ENCODE results near the gene UPK3B.
"Not testable (repeated sequence)": the region's sequence is repeated elsewhere in the genome, so short reads cannot be mapped to it uniquely, and the experiment has no call there.

The UPK3B gene

DNA sequence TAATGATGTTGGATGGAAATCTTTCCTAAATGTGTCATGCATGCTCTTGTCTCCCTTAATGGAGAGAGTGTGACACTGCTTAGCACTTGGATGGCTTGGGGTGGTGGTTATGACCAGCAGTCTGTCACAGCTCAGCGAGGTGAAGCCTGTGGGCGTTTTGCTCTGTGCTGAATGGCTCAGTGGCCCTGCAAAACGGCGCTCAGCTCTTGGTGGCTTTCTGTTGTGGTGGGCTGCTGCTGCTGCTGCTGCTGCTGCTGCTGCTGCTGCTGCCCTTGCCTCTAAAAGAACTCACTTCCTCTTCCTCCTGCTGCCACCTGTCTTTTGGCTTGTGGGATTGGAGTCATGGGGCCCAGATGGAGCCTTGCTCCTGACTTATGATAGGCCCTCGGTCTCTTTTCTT lies 23.7 kb upstream of the UPK3B start:
- intact Hi-C loops (cut with DNase I); DNase-seq: not testable (repeated sequence)

DNA sequence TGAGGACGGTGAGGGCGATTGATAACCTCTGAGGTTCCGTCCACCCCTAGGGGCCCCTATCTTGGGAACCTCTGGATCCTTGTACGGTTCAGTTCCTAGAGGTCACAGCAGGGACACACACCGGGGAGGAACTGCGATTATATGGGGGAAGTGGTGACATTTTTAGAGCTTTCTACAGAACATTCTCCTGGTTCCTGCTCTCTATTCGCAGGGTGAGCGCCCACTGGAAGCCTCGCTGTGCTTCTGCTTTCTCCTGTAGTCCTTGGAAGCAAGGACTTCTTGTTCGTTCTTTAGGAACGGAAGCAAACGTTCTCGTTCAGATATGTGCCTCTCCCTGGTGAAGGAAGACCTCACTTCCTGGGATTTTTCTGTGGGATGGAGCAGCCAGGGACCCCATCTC lies 22.4 kb upstream of the UPK3B start:
- DNase-seq; intact Hi-C loops (cut with DNase I): not testable (repeated sequence)

DNA sequence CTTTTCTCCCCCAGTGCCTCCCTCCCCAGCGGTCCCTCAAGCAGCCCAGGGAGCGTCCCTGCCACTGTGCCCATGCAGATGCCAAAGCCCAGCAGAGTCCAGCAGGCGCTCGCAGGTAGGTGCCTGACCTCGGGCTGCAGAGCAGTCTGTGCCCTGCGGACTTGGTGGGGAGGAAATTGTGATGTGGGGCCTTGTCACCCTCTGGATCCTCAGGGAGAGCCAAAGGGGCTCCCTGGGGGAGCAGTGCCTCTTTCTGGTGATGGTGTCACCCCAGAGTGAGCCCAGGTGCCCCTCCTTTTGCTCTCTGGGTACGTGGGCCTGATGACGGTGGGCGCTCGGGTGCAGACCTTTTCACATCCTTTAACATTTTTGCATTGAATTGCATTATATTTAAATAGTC lies 18.2 kb upstream of the UPK3B start:
- DNase-seq: peak in 1 of 10 donors; percentile 36
- intact Hi-C loops (cut with DNase I): not testable (repeated sequence)

DNA sequence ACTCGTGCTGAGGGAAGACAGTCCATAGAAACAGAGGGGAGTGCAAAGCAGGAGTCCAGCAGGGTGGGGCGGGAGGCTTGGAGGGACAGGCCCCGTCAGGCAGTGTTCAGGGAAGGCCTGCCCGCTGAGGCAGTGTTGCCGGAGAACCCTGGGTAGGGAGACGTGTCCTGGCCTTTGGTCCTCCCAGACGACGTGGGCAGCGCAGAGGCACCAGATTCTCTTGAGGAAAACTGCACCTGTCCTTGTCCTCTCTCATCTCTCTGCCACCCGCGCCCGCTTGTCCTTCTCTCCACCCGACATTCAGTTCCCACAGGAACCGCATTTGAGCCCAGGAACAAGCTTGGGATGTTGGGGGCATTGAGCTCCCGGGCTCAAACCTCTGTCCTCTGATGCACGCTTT lies 14.6 kb upstream of the UPK3B start:
- intact Hi-C loops (cut with DNase I): not testable (repeated sequence)
- DNase-seq: peak in 1 of 10 donors; percentile 33

DNA sequence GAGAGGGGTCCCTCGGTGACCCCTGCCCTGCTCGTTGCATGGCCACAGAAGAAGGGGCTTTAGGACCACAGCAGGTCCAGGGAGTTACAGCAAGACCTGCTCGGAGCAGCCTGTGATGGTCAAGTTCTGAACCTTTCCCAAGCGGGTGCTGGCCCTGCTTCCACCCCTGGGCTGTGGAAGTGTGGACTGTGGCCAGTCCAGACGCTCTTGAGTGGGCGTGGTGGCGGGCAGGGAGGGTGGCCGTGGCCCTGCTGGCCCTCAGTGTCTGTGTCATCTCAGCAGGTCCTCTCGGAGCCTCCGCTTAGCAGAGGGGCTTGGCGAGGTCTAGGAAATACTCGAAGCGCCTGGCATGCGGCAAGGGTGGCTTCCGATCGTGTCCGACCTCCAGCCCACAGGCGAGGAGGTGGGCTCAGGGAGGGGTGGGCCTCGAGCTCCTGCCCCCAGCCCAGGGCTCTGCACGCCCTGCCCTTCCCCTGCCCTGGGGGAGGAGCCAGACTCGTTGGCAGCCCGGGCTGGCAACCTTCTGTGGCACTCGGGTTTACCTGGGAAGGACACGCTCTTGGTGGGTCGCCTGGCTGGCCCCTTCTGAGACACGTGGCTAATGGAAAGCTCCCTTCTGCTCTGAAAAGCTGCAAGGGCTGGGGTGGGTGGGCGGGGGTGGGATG lies 12.3 kb upstream of the UPK3B start:
- peak in 1 of 10 donors; percentile 30 for DNase-seq

DNA sequence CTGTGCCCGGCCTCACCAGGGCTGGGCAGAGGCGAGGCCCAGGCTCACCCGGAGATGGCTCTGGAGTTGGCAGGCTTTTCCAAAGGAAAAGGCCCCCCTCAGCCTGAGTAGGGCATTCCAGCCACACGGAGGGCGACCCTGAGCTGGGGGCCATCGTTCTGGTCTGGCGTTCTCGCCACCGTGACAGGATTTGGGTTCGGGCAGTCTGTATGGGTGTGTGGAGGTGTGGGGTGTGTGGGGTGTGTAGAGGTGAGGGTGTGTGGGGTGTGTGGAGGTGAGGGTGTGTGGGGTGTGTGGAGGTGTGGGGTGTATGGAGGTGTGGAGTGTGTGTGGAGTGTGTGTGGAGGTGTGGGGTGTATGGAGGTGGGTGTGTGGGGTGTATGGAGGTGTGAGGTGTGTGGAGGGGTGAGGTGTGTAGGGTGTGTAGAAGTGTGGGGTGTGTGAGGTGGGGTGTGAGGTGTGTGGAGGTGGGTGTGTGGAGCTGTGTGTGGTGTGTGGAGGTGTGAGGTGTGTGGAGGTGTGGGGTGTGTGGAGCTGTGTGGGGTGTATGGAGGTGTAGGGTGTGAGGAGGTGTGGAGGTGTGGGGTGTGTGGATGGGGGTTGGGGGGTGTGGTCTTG lies 11.7 kb upstream of the UPK3B start:
- DNase-seq; intact Hi-C loops (cut with DNase I): not testable (repeated sequence)

More for the DNA sequence above, 12.3 kb upstream of the UPK3B start:
- intact Hi-C loops (cut with DNase I): not testable (repeated sequence)

DNA sequence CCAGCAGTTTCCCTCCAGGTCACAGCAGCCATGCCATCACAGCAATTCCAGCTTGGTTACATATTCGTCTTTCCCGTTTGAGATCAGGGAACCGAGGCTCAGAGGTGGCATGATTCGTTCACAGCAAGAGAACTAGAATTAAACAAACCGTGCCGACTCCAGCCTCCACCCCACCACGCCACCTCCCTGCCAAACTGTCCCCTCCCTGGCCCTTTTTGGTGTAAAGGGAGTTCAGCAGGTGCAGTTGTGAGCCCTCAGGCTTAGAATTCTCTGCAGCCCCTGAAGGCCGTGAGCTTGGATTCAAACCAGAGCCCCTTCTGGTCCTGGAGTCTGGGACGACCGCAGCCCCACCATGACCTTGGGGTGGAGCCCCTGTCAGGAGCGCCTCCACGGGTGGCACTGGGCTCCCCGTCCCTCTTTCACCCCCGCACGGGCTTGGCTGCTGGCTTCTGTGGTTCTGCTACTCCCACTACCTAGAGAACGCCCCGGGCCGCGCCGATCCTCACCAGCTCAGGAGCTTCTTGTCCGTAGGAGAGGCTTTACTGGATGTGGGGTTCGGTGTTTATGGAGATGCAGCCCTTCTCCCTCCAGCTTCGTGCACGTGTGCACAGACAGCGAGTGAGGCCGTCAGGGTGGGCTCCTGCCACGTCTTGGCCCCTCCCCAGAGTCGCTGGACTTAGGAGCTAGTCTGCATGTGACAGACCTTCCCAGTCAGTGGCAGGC lies 11.0 kb upstream of the UPK3B start:
- intact Hi-C loops (cut with DNase I); DNase-seq: not testable (repeated sequence)

DNA sequence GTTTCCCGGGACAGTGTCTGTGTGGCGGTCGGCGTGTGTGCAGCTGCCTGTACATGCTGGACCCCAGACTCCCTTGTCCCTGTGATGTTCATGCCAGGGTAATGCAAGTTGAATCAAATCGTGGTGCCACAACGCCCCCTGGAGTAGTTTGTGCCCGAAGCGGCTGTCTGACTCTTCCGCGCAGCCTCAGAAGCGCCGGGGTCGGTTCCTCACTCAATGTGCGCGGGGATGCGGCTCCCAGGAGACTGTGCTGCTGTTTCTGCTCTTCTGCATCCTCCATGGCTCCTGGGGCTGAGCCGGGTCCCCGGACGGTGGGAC lies 10.5 kb upstream of the UPK3B start:
- intact Hi-C loops (cut with DNase I); DNase-seq: not testable (repeated sequence)

DNA sequence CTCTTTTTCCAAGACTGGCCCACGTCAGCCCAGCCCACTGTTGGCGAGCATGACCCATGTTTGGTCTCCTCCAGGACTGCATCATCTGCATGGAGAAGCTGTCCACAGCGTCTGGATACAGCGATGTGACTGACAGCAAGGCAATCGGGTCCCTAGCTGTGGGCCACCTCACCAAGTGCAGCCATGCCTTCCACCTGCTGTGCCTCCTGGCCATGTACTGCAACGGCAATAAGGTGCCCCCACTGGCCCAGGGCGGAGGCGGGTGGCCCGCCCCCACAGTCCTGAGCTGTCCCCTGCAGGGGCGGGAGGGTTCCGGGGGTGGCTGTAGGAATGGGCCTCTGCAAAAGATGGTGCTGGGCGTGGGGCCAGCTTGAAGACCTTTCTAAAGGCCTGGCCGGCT lies 8.1 kb upstream of the UPK3B start:
- peak in 1 of 10 donors; percentile 70 for DNase-seq
- intact Hi-C loops (cut with DNase I): not testable (repeated sequence)

DNA sequence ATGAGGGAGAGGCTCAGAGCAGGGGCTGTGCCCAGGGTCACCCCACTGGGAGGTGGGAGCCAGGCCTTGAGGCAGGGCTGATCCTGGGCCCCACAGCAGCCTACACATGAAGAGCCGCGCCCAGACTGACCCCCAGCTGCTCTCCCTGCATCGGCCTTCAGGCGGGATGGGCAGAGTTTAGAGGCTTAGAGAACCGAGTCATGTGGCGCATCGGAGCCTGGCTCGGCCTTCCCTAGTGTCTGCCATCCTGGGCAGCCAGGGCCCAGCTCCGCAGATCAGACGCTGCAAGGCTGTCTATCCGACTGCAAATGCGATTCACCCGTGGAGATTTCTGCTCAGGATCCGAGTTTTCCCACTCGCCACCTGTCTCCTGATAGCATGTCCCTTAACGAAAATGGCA lies 7.5 kb upstream of the UPK3B start:
- peak in 2 of 10 donors; percentile 21 to 70 for DNase-seq
- intact Hi-C loops (cut with DNase I): not testable (repeated sequence)

DNA sequence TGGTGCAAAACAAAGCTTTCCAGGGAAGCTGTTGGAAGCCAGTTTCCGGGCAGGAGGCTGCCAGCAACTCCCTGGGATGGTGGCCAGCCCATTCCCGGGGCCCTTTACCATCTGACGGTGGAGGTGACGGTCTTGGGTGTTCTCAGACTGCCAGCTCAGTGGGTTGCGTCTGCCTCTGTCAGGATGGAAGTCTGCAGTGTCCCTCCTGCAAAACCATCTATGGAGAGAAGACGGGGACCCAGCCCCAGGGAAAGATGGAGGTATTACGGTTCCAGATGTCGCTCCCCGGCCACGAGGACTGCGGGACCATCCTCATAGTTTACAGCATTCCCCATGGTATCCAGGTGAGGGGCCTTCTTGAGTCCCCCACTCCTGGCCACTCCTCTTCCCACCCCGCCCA lies 7.1 kb upstream of the UPK3B start:
- DNase-seq: peak in 1 of 10 donors; percentile 74
- intact Hi-C loops (cut with DNase I): not testable (repeated sequence)

DNA sequence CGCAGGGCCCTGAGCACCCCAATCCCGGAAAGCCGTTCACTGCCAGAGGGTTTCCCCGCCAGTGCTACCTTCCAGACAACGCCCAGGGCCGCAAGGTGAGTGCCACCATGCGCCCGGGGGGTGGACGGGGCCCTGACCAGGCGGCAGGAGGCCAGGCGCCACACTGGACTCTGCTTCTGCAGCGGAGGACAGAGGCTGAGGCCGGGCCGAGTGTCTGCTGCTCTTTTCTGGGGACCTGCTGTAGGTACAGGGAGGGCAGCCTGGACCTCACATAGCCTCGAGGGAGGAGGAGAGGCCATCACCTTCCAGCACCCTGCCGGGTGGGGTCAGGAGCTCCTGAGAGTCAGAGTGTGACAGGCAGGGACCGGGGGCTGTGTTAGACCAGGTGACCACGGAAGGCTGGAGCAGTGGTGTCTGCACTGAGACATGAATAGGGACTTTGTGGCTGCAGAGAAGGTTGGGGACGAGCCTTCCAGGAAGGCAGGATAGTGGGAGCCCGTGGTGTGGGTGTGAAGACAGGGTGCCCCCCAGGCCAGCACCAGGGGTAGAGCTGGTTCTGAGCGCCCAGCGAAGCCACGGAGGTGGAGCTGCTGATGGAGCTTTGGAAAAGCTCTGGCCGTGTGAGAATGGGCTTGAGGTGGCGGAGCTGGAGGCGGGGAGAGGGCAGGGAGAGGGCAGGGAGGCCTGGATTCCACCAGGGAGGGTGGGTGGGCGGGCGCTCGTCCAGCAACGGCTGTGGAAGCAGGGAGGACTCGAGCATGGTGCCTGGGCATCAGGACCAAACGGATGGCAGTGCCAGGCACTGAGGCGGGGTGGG lies 5.8 kb upstream of the UPK3B start:
- peak in 2 of 10 donors; percentile 78 to 82 for DNase-seq

DNA sequence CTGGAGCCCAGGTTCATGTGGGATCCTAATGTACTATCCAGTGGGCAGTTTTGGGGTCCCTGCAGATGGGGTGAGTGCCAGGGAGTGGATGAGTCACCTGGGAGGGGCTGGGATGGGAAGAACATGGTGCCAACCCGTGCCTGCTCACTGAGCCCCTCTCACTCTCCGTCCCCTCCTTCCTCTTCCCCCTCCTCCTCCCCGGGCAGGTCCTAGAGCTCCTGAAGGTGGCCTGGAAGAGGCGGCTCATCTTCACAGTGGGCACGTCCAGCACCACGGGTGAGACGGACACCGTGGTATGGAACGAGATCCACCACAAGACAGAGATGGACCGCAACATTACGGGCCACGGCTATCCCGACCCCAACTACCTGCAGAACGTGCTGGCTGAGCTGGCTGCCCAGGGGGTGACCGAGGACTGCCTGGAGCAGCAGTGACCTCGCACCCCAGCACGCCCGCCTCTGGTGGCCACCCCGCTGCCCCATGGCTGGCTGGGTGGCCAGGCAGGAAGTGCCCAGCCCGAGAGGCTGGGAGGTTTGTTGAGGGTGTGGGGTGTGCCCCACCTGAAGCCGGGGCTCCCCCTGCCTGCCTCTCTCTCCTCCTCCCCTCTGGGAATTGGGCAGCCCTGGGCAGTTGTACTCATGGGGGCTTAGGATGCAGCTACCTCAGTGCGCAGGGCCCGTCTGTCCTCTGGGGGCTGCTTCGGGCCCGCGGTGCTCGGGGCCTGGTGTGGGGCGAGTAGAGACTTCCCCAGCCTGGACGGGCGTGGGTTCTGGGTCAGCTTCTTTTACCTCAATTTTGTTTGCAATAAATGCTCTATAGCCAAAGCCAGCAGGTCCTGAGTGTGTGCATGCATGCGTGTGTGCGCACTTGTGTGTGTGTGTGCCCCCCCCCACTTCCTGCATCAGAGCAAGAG lies 4.9 kb upstream of the UPK3B start:
- intact Hi-C loops (cut with DNase I): no loop called here
- DNase-seq: peak in 2 of 10 donors; percentile 65 to 66

More for the DNA sequence above, 5.8 kb upstream of the UPK3B start:
- intact Hi-C loops (cut with DNase I): not testable (repeated sequence)

DNA sequence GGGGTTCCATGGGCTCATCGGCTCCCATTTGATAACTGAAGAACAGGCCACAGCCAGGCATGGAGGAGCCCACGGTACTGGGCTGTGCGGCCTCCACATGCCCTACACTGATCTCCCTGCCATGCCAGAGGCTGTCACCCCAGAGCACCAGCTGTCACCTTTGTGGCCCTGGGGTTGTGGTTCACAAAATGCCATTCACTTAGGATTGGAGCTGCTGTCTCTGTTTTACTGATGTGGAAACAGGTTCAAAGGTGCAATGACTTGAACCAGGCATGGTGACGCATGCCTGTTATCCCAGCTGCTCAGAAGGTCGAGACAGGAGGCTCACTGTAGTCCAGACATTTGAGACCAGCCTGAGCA lies 4.3 kb upstream of the UPK3B start:
- intact Hi-C loops (cut with DNase I): no loop called here
- DNase-seq: peak in 1 of 10 donors; percentile 19

DNA sequence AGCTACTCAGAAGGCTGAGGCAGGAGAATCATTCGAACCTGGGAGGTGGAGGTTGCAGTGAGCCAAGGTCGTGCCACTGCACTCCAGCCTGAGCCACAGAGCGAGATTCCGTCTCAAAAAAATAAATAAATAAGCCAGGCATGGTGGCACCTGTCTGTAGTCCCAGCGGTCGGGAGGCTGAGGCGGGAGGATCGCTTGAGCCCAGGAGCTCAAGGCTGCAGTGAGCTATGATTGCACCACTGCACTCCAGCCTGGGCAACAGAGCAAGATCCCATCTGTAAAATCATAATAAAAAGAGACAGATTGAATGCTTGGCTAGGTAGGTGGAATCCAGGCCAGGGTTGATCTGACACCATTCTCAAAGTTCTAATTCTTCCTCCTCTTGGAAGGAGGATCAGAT lies 3.7 kb upstream of the UPK3B start:
- intact Hi-C loops (cut with DNase I): not testable (repeated sequence)
- peak in 2 of 10 donors; percentile 39 to 40 for DNase-seq

DNA sequence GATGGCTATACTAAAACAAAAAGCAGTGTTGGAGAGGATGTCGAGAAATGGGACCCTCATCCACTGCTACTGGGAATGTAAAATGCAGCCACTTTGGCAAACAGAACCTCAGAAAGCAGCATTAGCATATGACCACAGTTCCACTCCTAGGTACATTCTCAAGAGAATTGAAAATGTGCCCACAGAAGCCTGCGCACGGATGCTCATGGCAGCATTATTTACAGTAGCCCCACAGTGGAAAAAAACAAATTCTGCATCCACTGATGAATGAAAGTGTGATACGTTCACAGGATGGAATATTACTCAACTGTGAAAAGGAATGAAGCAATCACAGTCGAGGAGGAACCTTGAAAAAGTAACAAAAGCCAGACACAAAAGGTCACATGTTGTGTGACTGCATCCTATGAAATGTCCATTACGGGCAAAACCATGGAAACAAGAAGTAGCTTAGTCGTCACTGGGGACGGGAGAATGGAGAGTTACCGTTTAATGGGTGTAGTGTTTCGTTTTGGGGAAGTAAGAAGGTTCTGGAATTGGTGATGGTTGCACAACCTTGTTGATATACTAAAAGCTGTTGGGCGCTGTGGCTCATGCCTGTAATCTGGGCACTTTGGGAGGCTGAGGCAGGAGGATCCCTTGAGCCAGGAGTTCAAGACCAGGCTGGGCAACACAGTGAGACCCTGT lies 2.5 kb upstream of the UPK3B start:
- no peak for DNase-seq
- intact Hi-C loops (cut with DNase I): no loop called here

DNA sequence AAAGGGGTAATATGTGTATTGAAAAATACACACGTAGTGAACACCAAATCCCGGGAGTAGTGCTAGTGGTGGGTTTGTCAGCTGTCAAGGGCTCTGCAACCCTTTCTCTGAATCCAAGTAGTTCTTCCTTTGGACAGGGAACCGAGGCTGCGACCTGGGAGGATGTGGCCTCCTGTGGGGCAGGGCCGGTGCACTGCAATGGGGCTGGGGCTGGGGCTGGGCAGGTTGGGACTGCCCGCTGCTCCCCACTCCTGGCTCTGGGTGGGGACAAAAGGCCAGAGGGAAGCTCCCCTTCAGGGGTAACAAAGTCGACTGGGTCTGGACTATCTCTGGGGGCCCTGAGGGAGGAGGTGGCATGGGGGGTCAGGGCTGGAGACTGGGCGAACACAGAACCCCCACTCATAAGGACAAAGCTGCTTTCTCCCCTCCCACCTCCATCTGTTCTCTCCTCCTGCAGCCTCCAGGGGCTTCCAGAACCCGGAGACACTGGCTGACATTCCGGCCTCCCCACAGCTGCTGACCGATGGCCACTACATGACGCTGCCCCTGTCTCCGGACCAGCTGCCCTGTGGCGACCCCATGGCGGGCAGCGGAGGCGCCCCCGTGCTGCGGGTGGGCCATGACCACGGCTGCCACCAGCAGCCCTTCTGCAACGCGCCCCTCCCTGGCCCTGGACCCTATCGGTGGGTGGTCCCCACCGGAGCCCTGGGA lies 1.0 kb downstream of the UPK3B start:
- intact Hi-C loops (cut with DNase I): not testable (repeated sequence)
- DNase-seq: peak in 3 of 10 donors; percentile 61 to 84 (median 76)

Data from posterior cingulate gyrus (tissue), 11 donors.